ENCODE results near the gene CASZ1.

CASZ1 gene

DNA sequence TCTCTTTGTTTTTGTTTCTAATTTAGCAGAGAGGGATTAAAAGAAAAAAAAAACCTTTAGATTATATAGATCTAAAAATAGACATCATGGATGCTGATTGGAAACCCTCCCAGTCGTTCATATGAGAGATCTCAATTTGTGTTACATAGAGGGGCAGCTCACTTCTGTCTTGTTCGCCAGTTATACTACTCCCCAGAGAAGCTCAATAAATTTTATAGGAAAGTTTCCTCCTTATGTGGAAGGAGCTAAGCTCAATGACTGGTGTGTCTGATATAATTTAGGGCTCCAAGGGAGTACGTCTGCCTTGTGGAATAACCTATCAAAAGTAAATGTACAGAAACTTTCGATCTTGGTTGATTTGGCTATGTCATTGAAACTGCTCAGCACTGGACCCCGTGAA is 204.1 kb downstream of the CASZ1 start:
- DNase-seq: no peak

DNA sequence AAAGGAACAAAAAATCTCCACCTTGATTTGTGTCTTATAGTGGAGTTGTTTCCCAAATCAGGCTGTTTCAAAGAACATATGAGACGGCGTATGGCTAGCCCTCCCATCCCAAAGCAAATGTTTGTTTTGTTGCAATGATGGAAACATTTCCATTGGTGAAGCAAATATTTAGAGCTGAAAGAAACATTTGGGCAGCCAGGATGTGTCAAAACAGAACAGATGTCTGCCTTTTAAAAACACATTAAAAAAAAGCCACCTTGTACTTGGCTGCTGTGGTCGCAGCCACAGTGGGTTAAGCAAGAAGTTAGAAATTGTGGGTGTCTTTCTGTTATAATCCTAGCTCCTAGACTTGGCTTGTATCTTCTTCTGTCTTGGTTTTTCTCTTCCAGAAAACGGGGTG is 205.4 kb downstream of the CASZ1 start:
- DNase-seq: no peak

DNA sequence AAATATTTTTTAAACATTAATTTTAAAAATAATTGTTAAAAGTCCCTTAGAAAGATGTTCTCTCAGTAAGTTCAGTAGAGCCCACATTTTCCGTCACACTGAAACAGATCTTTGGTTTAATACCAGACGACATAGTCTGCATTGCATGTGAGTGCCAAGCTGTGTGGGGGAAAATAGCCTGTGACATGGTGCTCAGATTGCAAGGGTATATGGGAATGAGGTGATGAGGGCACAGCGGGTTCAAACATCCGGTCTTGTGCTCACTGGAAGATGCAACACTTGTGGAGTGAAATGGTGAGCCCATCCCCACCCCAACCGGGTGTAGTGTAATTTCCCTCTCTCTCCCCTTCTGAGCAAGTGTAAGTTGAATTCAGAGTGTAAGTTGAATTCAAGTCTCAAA is 207.4 kb downstream of the CASZ1 start:
- DNase-seq: no peak

DNA sequence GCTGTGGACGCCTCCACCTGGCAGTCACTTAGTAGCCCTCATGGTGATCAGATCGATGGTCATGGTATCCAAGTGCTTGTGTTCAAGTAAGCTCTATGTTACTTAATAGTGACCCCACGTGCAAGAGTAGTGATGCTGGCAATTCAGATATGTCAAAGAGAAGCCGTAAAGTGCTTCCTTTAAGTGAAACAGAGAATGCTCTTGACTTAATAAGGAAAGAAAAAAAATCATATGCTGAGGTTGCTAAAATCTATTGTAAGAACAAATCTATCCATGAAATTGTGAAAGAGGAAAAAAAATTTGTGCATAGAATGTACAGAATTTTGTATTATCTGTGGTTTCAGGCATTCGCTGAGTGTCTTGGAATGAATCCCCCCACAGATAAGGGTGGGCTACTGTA is 207.8 kb downstream of the CASZ1 start:
- DNase-seq: no peak

Measured in stimulated activated CD4-positive, alpha-beta T cell treated with anti-CD3 and anti-CD28 coated beads, Interleukin-4, amount 100 ng/mL, for 24 hours (primary cell).